RWPE2 (cell line): ENCODE measurements around the gene OR6Q1.

ENCODE experiments used
- ATAC-seq: fragments of 200-7000 bp; cut with Tn5 transposase; 3 replicates; pipeline ENCODE4 v1.9.1; 2021; ENCODE audit warnings: low read depth
- DNase-seq: peaks from one replicate; pipeline ENCODE4 v3.0.0-alpha.2; 2020; ENCODE audit warnings: low spot score
- H3K27ac ChIP-seq: fragments of 450-650 bp; 2 replicates; pipeline ENCODE4 v1.5.1; 2017; ENCODE audit warnings: mild to moderate bottlenecking; ENCODE audit not compliant: poor library complexity, severe bottlenecking
- H3K27me3 ChIP-seq: fragments of 250-450 bp; sonication (Bioruptor Pico); 2 replicates; pipeline ENCODE4 v1.5.1; 2021; ENCODE audit warnings: mild to moderate bottlenecking, moderate library complexity; ENCODE audit not compliant: insufficient read depth, poor library complexity, severe bottlenecking
- H3K36me3 ChIP-seq: fragments of 250-450 bp; sonication (Bioruptor Pico); 2 replicates; pipeline ENCODE4 v1.5.1; 2020; ENCODE audit warnings: low read depth, mild to moderate bottlenecking, moderate library complexity
- H3K4me1 ChIP-seq: fragments of 250-450 bp; sonication (Bioruptor Pico); 2 replicates; pipeline ENCODE4 v1.5.1; 2021; ENCODE audit warnings: mild to moderate bottlenecking, moderate library complexity; ENCODE audit not compliant: insufficient read depth, poor library complexity, severe bottlenecking
- H3K4me3 ChIP-seq: fragments of 250-450 bp; sonication (Bioruptor Pico); 2 replicates; pipeline ENCODE4 v1.5.1; 2021; ENCODE audit warnings: mild to moderate bottlenecking, moderate library complexity; ENCODE audit not compliant: severe bottlenecking
- H3K9me3 ChIP-seq: fragments of 250-450 bp; sonication (Bioruptor Pico); 2 replicates; pipeline ENCODE4 v1.5.1; 2021; ENCODE audit warnings: mild to moderate bottlenecking, moderate library complexity; ENCODE audit not compliant: severe bottlenecking
- CTCF ChIP-seq: fragments of 450-650 bp; IDR thresholded peaks from one replicate; pipeline ENCODE4 v1.5.1; 2017; ENCODE audit warnings: mild to moderate bottlenecking, moderate library complexity; ENCODE audit not compliant: poor library complexity, severe bottlenecking

Gene OR6Q1

GRCh38 chr11:58055806-58056401 is 25.2 kb downstream of the OR6Q1 start:
- Histone ChIP-seq H3K4me1 (peaks cover 3% of the 10 kb centered on the region), H3K36me3 (no peaks in the 10 kb centered on the region), H3K9me3 (no peaks in the 10 kb centered on the region), H3K27ac (no peak overlapping the region), H3K27me3 (no peaks in the 10 kb centered on the region), H3K4me3 (no peak overlapping the region)
- no peak for TF ChIP-seq CTCF
- DNase-seq (no peak), ATAC-seq (no peak)

- H3K27me3 ChIP-seq = no peaks in the 10 kb centered on the region
- no peaks in the 10 kb centered on the region for H3K9me3 ChIP-seq
- H3K4me1 ChIP-seq = peaks cover 3% of the 10 kb centered on the region
- no peak overlapping the region for H3K27ac ChIP-seq
- no peak overlapping the region for H3K4me3 ChIP-seq
- ATAC-seq = no peak
- no peak for DNase-seq
- TF ChIP-seq CTCF = no peak
- no peaks in the 10 kb centered on the region for H3K36me3 ChIP-seq
Measured at GRCh38 chr11:58057481-58057880, 26.7 kb downstream of the OR6Q1 start.

- no peak for ATAC-seq
- Histone ChIP-seq H3K27ac (peak overlapping the region; percentile 60), H3K4me3 (no peak overlapping the region), H3K9me3 (no peaks in the 10 kb centered on the region), H3K4me1 (peaks cover 3% of the 10 kb centered on the region), H3K36me3 (no peaks in the 10 kb centered on the region), H3K27me3 (no peaks in the 10 kb centered on the region)
- TF ChIP-seq CTCF = no peak
- no peak for DNase-seq
Measured at GRCh38 chr11:58058276-58059006, 27.7 kb downstream of the OR6Q1 start.

- H3K4me1 ChIP-seq = peaks cover 3% of the 10 kb centered on the region
- H3K27me3 ChIP-seq = no peaks in the 10 kb centered on the region
- H3K9me3 ChIP-seq = no peaks in the 10 kb centered on the region
- no peak for DNase-seq
- no peak overlapping the region for H3K4me3 ChIP-seq
- TF ChIP-seq CTCF = no peak
- ATAC-seq = peak; percentile 70
- no peaks in the 10 kb centered on the region for H3K36me3 ChIP-seq
- peak overlapping the region; percentile 60 for H3K27ac ChIP-seq
Measured at GRCh38 chr11:58059007-58059350, 28.2 kb downstream of the OR6Q1 start.

- H3K4me1 ChIP-seq = peaks cover 3% of the 10 kb centered on the region
- ATAC-seq = no peak
- no peak overlapping the region for H3K27ac ChIP-seq
Measured at GRCh38 chr11:58060535-58060934, 29.8 kb downstream of the OR6Q1 start.

More at GRCh38 chr11:58060535-58060934, 29.8 kb downstream of the OR6Q1 start:
- no peak for DNase-seq
- Histone ChIP-seq H3K4me3 (no peak overlapping the region), H3K36me3 (no peaks in the 10 kb centered on the region), H3K27me3 (no peaks in the 10 kb centered on the region), H3K9me3 (no peaks in the 10 kb centered on the region)
- no peak for TF ChIP-seq CTCF
